GM21528 (cell line): ENCODE measurements around the gene UBE2J2.

Source experiments
- ATAC-seq: cut with Tn5 transposase; IDR thresholded peaks from one replicate; pipeline ENCODE4 v1.9.1; 2021; ENCODE audit warnings: mild to moderate bottlenecking, moderate library complexity; ENCODE audit not compliant: unreplicated experiment, low FRiP score

UBE2J2 gene

GRCh38 chr1:1296070-1297061, 22.7 kb upstream of the UBE2J2 start:
- no peak for ATAC-seq

- no peak for ATAC-seq
Observed at GRCh38 chr1:1295154-1295923, 21.7 kb upstream of the UBE2J2 start.

GRCh38 chr1:1294250-1294890, 20.7 kb upstream of the UBE2J2 start:
- ATAC-seq: no peak

- no peak for ATAC-seq
Observed at GRCh38 chr1:1293263-1294249, 19.9 kb upstream of the UBE2J2 start.

GRCh38 chr1:1292851-1293250, 19.2 kb upstream of the UBE2J2 start:
- ATAC-seq: no peak

GRCh38 chr1:1292442-1292779, 18.8 kb upstream of the UBE2J2 start:
- ATAC-seq: no peak

GRCh38 chr1:1291548-1292441, 18.1 kb upstream of the UBE2J2 start:
- no peak for ATAC-seq

GRCh38 chr1:1291023-1291528, 17.4 kb upstream of the UBE2J2 start:
- ATAC-seq: no peak

- ATAC-seq: no peak
Observed at GRCh38 chr1:1290238-1290731, 16.6 kb upstream of the UBE2J2 start.

GRCh38 chr1:1287288-1288110, 13.8 kb upstream of the UBE2J2 start:
- ATAC-seq: no peak

GRCh38 chr1:1286313-1287261, 12.9 kb upstream of the UBE2J2 start:
- no peak for ATAC-seq

GRCh38 chr1:1285611-1286311, 12.1 kb upstream of the UBE2J2 start:
- no peak for ATAC-seq

- ATAC-seq: no peak
Observed at GRCh38 chr1:1285102-1285571, 11.5 kb upstream of the UBE2J2 start.

GRCh38 chr1:1284221-1285101, 10.8 kb upstream of the UBE2J2 start:
- no peak for ATAC-seq

GRCh38 chr1:1283821-1284220, 10.2 kb upstream of the UBE2J2 start:
- ATAC-seq: no peak
